ENCODE measurements around the gene ZNF385C.

The ZNF385C gene

GRCh38 chr17:42124256-42124655 is 26.0 kb upstream of the ZNF385C start:
- DNase-seq (ENCODE audit: low read depth in 2 of 2) = no peak

GRCh38 chr17:42122371-42123303 is 24.4 kb upstream of the ZNF385C start, which contains the start of gene HSPB9:
Gene HSPB9 (plus strand): TSS chr17:42122804. CDS start chr17:42122851, 47 bp downstream.
- DNase-seq (ENCODE audit: low read depth in 2 of 2) = no peak

DNA sequence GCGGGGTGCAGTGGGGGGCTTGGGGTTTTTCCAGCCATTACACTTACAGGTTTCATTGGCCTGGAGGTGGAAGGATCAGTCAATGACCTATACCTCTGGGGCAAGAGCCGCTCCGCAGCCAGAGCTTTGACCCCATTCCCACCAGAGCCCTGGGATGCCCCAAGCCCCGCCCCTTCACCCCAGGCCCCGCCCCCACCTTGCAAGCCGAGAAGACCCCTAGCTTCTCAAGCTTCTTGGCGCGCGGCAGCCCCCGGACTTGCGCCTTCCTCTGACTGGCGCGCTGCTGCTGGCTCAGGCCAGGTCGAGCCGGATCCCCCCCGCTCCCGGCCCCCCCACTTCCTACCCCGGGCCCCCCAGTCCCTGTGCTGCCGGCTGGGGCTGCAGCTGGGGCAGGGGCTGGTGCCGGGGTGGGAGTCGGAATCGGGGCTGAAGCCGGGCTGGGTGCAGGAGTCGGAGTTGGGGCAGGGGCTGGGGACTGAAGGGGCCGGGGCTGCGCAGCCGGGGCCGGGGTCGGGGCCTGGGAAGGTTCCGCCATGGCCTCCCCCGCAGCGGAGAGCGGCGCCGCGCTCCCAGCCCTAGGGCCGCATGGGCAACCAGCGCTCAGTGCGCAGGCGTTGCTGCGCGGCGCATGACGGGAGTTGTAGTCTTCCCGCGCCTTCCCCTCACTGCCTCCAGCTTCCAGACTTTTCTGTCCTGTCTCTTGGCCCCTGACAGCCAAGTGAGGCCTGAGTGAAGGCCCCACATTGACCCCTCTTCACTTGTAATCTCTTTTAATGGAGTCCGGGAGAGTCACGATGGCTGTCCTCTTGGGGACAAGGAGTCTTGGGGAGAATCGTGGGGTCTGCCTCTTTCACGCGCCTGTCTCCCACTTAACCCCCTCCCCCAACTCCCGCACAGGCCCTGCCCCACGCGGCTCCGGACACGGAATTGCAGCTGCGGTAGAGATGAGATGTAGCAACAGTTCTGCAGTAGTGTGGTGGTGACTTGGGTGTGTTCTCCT is 22.8 kb upstream of the ZNF385C start, which contains the start of gene KAT2A:
TSS of gene KAT2A (minus strand) at position 598 of the 1,000 bp plus-strand sequence. CDS start at position 535, 63 bp downstream.
- DNase-seq (ENCODE audit: low read depth in 2 of 2) = peak; percentile 45 to 56

GRCh38 chr17:42120161-42120769 is 22.0 kb upstream of the ZNF385C start:
- no peak for DNase-seq (ENCODE audit: low read depth in 2 of 2)

DNA sequence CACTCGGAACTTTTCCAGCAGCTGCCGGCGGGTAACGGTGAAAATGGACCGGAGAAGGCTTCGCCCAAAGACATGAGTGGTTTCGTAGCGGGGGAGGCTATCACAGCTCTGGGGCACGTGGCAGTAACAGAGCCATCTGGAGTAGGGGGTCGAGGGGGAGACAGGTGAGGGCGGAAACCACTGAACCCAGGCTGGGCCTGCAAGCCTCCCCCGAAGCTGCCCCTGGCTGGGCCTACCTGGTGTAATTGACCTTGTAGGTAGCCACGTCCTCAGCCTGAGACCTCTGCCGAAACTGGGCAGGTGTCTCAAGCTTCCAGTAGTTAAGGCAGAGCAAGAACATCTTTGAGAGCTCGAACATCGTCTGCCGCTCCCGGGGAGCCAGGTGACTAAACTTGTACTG is 21.0 kb upstream of the ZNF385C start:
- no peak for DNase-seq (ENCODE audit: low read depth in 2 of 2)

DNA sequence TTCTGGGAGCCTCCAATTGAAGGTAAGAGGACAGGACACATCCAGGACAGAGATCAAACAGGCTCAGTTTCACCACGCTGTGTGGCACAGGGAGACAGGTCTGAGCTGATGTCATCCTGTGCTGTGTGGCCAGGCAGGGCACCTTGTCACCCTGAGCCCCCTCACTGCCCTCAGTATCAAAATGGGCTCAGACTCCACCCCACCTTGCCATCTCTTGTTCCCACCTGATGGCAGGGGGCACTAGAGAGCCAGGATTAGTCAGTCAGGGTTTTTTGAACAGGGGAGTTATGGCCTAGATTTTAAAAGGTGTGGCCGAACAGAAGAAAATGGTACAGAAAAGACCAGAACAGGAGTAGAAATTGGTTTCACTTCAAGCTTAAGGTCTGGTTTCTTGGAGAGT is 20.3 kb upstream of the ZNF385C start:
- DNase-seq (ENCODE audit: low read depth in 2 of 2) = no peak

GRCh38 chr17:42118126-42118510 is 19.8 kb upstream of the ZNF385C start:
- no peak for DNase-seq (ENCODE audit: low read depth in 2 of 2)

DNA sequence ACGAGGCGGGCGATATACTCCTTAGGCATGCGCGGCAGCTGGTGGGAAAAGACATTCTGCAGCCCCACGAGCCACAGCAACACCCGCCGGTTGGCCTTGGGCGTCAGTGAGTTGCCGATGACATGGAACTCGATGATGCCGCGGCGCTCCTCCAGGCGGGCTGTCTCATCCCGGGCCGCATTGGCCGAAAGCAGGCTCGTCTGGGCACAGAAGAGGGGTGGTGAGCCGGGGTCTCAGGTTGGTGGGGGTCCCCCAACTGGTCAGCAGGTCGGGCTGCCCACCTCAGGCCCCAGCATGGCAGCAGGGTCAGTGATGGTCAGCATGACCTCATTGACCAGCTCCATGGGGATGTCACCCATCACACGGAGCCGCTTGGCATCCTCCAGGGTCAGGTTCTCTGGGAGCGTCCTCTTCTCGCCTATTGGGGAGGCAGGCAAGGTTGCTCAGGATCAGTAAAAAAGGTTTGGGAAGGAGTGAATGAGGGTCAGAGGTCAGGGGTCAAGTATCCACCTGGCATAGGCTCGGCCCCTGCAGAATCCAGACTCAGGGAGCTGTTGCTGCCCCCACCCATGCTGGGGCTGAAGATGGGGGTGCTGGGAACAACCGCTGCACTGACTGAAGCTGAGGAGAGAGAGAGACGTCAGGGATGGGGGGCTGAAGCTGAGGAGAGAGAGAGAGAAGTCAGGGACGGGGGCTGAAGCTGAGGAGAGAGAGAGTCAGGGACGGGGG is 19.3 kb upstream of the ZNF385C start:
- no peak for DNase-seq (ENCODE audit: low read depth in 2 of 2)

DNA sequence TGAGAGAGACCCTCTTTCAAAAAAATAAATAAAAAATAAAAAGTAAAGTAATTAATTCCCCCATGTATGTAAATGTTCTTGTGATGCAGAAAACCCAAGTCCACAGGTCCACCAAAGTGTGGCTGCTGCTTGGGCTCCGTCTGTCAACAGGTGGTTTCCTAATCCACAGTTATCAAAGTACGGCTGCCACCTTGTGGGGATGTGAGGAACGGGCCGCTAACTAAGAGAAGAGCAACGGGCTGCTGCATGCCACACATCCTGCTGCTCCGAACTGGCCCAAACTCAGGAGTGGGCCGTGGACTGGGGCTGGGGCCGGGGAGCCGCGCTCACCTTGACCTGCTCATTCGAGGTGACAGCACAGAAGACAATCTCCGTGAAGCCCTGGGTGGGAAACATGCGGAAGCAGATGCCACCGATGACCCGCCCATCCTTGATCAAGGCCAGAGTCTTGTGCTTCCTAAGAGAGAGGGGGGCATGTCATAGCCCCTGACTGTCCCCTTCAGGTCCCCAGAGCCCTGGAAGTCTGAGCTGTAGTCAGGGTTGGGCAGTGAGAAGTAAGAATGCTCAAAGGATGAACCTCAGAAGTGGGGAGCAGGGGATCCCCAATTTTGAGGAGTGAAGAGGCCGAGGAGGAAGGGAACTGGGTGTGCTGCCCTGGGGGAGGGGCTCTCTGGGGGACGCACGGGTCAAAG is 18.6 kb upstream of the ZNF385C start:
- DNase-seq (ENCODE audit: low read depth in 2 of 2) = peak; percentile 65 to 71

DNA sequence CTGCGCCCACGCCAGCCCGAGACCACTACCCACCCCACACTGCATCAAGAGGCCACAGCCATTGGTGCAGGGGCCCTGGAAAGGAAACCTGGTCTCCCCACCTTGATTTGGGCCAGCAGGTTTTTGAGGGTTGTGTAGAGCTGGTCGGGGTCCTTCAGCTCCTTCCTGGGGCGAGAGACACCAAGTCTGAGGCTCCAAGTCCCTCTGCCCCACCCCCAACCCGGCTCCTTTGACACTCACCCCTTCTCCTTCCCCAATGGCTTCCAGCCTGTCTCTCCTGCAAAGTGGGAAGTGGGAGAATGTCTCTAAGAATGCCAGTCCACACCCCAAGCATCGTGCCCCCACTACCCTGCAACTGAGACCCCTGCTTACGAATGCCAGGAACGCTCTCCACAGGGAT is 15.8 kb upstream of the ZNF385C start:
- DNase-seq (ENCODE audit: low read depth in 2 of 2) = no peak

DNA sequence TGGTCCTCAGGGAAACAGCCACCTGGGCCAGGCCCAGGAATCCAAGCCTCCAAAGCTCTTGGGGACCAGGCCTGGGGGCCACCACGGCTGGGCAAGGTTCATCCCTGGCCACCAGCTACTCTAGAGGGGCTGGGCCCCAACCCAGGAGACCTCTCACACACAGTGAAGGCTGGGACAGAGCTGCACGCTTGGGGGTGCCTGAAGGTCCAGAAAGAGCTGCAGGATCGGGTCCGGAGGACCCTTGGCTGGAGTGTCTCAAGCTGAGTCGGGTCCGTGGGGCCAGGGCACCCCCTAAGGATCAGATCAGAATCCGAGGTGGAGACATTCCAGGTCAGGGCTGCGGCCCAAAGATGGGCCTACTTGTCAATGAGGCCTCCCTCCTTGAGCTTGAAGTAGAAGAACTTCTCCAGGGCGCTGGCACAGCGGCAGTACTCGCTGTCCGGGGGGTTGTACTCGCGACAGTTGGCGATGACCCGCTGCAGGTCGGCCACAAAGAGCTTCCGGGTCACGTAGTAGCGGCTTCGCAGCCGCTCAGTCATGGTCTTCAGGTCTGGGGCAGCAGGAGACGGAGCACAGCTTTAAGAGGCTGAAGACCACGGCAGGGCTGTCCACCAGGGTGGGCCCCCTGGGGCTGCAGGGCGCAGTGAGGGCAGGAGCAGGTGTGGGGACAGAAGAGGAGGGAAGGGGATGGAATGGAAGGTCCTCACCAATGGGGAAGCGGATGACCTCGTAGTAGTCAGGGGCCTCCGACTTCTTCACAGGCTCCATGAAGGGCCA is 15.2 kb upstream of the ZNF385C start:
- DNase-seq (ENCODE audit: low read depth in 2 of 2) = no peak

- DNase-seq (ENCODE audit: low read depth in 2 of 2) = peak; percentile 43 to 54
Measured at GRCh38 chr17:42112552-42113176, 14.4 kb upstream of the ZNF385C start, which contains the start of gene DHX58. Gene DHX58 (minus strand): TSS chr17:42112714. CDS start chr17:42111892, 822 bp downstream.

GRCh38 chr17:42111871-42112551 is 13.7 kb upstream of the ZNF385C start:
- DNase-seq (ENCODE audit: low read depth in 2 of 2) = no peak

- no peak for DNase-seq (ENCODE audit: low read depth in 2 of 2)
Measured at GRCh38 chr17:42111265-42111636, 13.0 kb upstream of the ZNF385C start.

DNA sequence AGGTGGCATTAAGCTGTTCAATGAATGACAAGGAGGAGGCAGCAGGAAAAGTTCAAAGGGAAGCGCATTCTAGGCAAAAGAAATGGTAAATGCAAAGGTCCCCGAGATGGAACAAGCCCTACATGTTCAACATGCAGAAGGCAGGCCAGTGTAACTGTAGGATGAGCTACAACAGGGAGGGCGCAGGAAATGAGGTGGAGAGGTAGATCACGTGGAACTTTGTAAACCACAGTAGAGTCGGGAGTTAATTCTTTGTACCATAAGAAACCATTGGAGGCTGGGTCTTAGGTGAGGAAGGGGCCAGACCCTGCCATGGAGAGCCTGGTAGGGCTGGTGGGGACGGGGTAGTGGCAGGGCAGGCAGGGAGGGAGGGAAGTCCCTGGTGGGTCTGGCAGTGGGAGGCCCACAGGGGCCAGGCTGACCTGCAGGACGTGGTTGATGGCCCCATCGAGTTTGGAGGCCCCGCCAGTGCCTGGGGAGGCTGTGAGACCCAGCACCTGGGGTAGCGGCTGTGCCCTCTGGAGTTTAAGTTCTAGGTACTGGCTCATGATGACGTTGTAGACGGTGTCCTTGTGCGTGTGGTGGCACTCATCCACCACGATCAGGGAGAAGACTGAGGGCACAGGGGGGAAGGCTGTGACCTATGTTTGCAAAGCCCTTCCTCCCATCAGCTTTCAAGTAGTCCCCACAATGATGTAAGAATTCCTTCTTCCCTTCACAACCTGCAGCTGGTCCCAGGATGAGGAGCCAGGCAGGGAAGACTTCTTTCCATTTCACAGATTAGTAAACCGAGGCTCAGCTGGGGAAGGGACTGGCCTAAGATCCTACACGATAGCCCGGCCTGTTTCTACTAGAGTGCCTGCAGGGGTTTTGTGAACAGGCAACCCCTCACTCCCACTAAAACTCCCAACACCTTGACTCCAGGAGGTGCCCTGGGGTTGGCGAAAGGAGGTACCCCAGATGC is 12.3 kb upstream of the ZNF385C start:
- DNase-seq (ENCODE audit: low read depth in 2 of 2) = no peak

- DNase-seq (ENCODE audit: low read depth in 2 of 2) = no peak
Measured at GRCh38 chr17:42109086-42109485, 10.8 kb upstream of the ZNF385C start.

Measured in stimulated activated CD8-positive, alpha-beta memory T cell treated with anti-CD3 and anti-CD28 coated beads, Interleukin-7, amount 100 ng/mL, for 1 hour (primary cell).